WERI-Rb-1 (cell line): ENCODE results near the gene MAML3.

Experiments used
- DNase-seq: peaks from one replicate; pipeline ENCODE4 v3.0.0-alpha.2; 2020
- H3K27ac ChIP-seq: fragments of 250-450 bp; sonication (Bioruptor Pico); 2 replicates; pipeline ENCODE4 v1.5.1; 2020; ENCODE audit warnings: mild to moderate bottlenecking, moderate library complexity
- H3K27me3 ChIP-seq: fragments of 250-450 bp; sonication (Bioruptor Pico); 2 replicates; pipeline ENCODE4 v1.5.1; 2021; ENCODE audit warnings: mild to moderate bottlenecking, low read depth, moderate library complexity; ENCODE audit not compliant: insufficient read depth, severe bottlenecking
- H3K36me3 ChIP-seq: fragments of 250-450 bp; sonication (Bioruptor Pico); 2 replicates; pipeline ENCODE4 v1.5.1; 2020; ENCODE audit warnings: mild to moderate bottlenecking, moderate library complexity
- H3K4me3 ChIP-seq: 2 replicates; pipeline ENCODE4 v1.5.1; 2011; ENCODE audit warnings: low read depth, mild to moderate bottlenecking, control low read depth, low read length
- H3K9me3 ChIP-seq: fragments of 250-450 bp; sonication (Bioruptor Pico); 2 replicates; pipeline ENCODE4 v1.5.1; 2021; ENCODE audit warnings: mild to moderate bottlenecking, moderate library complexity; ENCODE audit not compliant: severe bottlenecking
- TF ChIP-seq, protein P1 (sequence below): IDR thresholded peaks from 2 replicates; pipeline ENCODE4 v1.5.1; 2011; ENCODE audit warnings: low read depth, mild to moderate bottlenecking, control low read depth, inconsistent platforms, low read length

The MAML3 gene

DNA sequence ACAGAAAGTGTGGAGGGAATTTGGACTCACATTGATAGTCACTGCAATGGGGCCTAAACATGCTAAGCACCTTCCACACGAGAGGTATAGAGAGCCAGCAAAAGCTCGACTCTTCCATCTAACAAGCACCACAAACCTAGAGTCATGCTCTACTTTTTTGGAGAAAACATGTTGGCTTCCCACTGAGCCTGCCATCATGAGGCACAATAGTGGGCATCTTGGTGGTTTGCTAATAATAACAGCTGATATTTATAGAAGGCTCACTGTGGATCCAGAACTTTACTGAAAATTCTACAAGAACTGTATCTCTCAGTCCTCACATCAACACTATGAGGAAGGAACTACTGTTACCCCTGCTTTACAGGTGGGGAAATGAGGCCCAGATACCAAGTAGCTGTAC, 26.6 kb downstream of the MAML3 start:
- no peak overlapping the region for H3K27ac ChIP-seq
- DNase-seq, result no peak
- no peak overlapping the region for H3K4me3 ChIP-seq
- TF ChIP-seq, protein P1, sequence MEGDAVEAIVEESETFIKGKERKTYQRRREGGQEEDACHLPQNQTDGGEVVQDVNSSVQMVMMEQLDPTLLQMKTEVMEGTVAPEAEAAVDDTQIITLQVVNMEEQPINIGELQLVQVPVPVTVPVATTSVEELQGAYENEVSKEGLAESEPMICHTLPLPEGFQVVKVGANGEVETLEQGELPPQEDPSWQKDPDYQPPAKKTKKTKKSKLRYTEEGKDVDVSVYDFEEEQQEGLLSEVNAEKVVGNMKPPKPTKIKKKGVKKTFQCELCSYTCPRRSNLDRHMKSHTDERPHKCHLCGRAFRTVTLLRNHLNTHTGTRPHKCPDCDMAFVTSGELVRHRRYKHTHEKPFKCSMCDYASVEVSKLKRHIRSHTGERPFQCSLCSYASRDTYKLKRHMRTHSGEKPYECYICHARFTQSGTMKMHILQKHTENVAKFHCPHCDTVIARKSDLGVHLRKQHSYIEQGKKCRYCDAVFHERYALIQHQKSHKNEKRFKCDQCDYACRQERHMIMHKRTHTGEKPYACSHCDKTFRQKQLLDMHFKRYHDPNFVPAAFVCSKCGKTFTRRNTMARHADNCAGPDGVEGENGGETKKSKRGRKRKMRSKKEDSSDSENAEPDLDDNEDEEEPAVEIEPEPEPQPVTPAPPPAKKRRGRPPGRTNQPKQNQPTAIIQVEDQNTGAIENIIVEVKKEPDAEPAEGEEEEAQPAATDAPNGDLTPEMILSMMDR, result no peak
- no peaks in the 10 kb centered on the region for H3K36me3 ChIP-seq
- H3K27me3 ChIP-seq, result no peaks in the 10 kb centered on the region
- H3K9me3 ChIP-seq, result no peaks in the 10 kb centered on the region

DNA sequence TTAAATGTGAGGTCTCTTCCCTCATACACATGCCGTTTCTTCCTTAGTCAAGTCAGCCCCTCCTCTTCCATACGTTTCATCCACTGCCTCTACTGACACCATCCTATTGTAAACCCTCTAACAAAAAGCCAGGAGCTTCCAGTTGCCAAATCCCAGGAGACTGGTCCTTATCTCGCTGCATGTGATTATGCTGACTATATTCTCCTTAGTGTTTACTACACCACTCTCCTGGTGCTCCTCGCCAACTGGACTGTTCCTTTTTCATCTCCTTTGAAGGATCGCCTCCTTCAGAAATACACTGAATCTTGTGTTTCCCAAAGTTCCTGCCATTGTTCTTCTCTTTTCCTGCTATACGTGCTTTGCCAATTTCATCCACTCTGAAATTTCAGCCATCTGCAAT, 27.7 kb downstream of the MAML3 start:
- Histone ChIP-seq H3K4me3 (no peak overlapping the region), H3K9me3 (no peaks in the 10 kb centered on the region), H3K27ac (no peak overlapping the region), H3K36me3 (no peaks in the 10 kb centered on the region), H3K27me3 (no peaks in the 10 kb centered on the region)
- TF ChIP-seq, protein P1, result no peak
- no peak for DNase-seq

DNA sequence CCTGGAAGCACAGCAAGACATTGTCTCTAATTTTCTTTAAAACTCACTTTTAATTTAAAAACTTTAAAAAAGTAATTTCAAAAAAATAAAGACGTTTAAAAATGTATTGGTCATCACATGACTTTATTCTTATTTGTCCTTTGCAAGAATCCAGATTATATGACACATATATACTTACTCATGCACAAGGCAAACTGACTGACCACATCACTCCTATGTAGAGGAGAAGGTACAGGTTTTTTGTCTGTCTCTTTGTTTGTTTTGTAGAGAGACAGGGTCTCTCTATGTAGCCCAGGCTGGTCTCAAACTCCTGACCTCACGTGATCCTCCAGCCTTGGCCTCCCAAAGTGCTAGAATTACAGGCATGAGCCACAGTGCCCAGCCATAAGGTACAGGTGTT, 28.6 kb downstream of the MAML3 start:
- TF ChIP-seq, protein P1, result no peak
- no peaks in the 10 kb centered on the region for H3K9me3 ChIP-seq
- H3K36me3 ChIP-seq, result no peaks in the 10 kb centered on the region
- no peaks in the 10 kb centered on the region for H3K27me3 ChIP-seq
- no peak overlapping the region for H3K27ac ChIP-seq
- no peak for DNase-seq
- H3K4me3 ChIP-seq, result no peak overlapping the region

DNA sequence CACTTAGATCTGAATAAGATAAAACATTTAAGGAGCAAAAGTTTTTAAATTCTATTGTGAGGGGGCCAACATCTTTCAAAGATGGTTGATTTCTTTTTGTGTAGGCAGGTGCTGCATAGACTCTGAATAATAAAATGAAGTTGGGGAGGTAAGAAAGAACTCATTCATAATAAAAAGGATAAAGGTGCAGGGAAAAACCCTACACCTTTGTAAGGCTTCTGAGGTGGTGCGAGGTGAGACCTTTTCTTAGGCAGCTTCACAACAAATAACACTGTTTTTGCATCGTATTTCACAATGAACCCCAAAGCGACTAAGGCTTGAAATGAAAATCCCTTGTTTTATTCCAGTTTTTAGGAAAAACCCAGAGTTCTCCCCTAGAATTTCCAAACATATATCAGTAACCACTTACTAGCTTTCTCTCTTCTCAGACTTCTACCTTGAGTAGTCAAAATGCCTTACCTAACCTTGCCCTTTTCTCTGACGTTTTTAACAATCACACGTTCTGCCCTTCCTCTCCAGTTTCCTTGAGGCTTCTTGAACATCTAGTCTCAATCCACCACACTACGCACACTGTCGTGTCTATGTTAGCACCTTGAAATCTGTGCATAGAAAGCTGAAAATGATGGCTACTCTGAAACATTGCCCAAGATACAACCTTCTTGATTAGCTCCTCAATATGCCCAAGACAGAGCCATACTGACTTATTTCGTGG, 30.2 kb downstream of the MAML3 start:
- H3K27ac ChIP-seq, result no peak overlapping the region
- no peaks in the 10 kb centered on the region for H3K27me3 ChIP-seq

DNA sequence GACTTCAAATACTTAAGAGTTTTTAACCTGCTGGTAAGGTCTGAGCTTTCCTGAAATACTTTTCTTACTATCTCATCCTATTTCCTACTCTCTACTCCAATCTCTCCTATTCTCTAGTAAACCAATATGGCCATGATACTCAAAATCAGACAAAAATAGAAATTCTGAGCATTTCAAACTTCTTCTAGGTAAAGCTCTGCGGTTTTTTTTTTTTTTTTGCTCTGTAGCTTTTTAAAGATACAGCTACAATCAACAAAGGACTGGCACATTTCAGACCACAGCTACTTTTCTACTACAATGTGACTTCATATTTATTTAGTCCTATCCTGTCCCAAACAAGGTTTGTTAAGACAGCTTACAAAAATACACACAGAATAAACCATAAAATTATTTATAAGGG, 31.1 kb downstream of the MAML3 start:
- TF ChIP-seq, protein P1, result no peak
- H3K9me3 ChIP-seq, result no peaks in the 10 kb centered on the region
- H3K27me3 ChIP-seq, result no peaks in the 10 kb centered on the region
- no peaks in the 10 kb centered on the region for H3K36me3 ChIP-seq
- H3K27ac ChIP-seq, result no peak overlapping the region
- DNase-seq, result no peak
- H3K4me3 ChIP-seq, result no peak overlapping the region

More for the DNA sequence above, 30.2 kb downstream of the MAML3 start:
- H3K36me3 ChIP-seq, result no peaks in the 10 kb centered on the region
- TF ChIP-seq, protein P1, result no peak
- DNase-seq, result no peak
- no peak overlapping the region for H3K4me3 ChIP-seq
- no peaks in the 10 kb centered on the region for H3K9me3 ChIP-seq

DNA sequence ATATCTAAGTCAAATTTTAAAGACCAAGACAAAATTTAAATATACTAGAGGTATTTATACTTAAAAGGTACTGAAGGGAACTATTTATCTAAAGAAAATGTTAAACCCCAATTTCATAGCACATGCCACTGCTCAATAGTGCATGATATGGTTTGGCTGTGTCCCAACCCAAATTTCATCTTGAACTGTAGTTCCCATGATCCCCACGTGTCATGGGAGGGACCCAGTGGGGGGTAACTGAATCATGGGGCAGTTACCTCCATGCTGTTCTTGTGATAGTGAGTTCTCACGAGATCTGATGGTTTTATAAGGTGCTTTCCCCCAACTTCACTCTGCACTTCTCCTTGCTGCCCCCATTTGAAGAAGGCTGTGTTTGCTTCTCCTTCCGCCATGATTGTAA, 32.3 kb downstream of the MAML3 start:
- Histone ChIP-seq H3K36me3 (no peaks in the 10 kb centered on the region), H3K27me3 (no peaks in the 10 kb centered on the region), H3K4me3 (no peak overlapping the region), H3K9me3 (no peaks in the 10 kb centered on the region), H3K27ac (no peak overlapping the region)
- DNase-seq, result no peak
- TF ChIP-seq, protein P1, result no peak
